CD4-positive, alpha-beta memory T cell (primary cell): ENCODE data around the gene S100A11. TPM values are rescaled to one million over a fixed set of nuclear protein-coding genes. Genes with fewer than 3 reads are reported as not detected.

Experiments
- CTCF ChIA-PET: fragments of 350-600 bp; sonication (Branson Sonifier 250); formaldehyde crosslinking; loops from one replicate; lab custom pipeline; 2021; ENCODE audit warnings: inconsistent platforms; ENCODE audit not compliant: partially characterized antibody; lab: Charles Lee
- POLR2A ChIA-PET: fragments of 350-600 bp; sonication (Branson Sonifier 250); formaldehyde crosslinking; loops from one replicate; lab custom pipeline; 2021; ENCODE audit not compliant: partially characterized antibody; lab: Charles Lee
- DNase-seq, 5 donors: peaks; one replicate each; pipeline versions ENCODE4 v3.0.0 to v3.0.0-alpha.2; 2020 to 2022; ENCODE audit warnings: mixed read lengths in 1 of 5
- H3K27ac ChIP-seq: one replicate; pipeline ENCODE4 v1.7.0; 2013; ENCODE audit warnings: low read depth, low read length
- H3K27me3 ChIP-seq: 2 replicates; pipeline ENCODE4 v1.7.0; 2013; ENCODE audit warnings: mild to moderate bottlenecking, low read length, moderate library complexity; ENCODE audit not compliant: insufficient read depth
- H3K36me3 ChIP-seq: 2 replicates; pipeline ENCODE4 v1.7.0; 2013; ENCODE audit warnings: mild to moderate bottlenecking, low read length, moderate library complexity; ENCODE audit not compliant: insufficient read depth
- H3K4me1 ChIP-seq: 2 replicates; pipeline ENCODE4 v1.7.0; 2013; ENCODE audit warnings: mild to moderate bottlenecking, low read length, moderate library complexity; ENCODE audit not compliant: insufficient read depth
- H3K4me3 ChIP-seq, 2 donors: one replicate each; pipeline ENCODE4 v1.7.0; 2013; ENCODE audit warnings: low read length in 2 of 2, mild to moderate bottlenecking in 1 of 2
- H3K9me3 ChIP-seq, 2 donors: one replicate each; pipeline ENCODE4 v1.7.0; 2013; ENCODE audit warnings: low read length in 2 of 2, control low read depth in 1 of 2; ENCODE audit not compliant: control insufficient read depth in 1 of 2
- H3K27ac Mint-ChIP-seq, 7 donors: one replicate each; pipeline ENCODE4 v1.8.0; 2020 to 2021; ENCODE audit warnings: mixed read lengths in 7 of 7, mild to moderate bottlenecking in 6 of 7, inconsistent platforms in 3 of 7, moderate library complexity in 3 of 7
- H3K27me3 Mint-ChIP-seq, 2 donors: one replicate each; pipeline ENCODE4 v1.8.0; 2020 to 2021; ENCODE audit warnings: mixed read lengths in 2 of 2
- H3K36me3 Mint-ChIP-seq, 2 donors: one replicate each; pipeline ENCODE4 v1.8.0; 2020 to 2021; ENCODE audit warnings: mixed read lengths in 2 of 2, inconsistent platforms in 1 of 2, mild to moderate bottlenecking in 1 of 2
- H3K4me1 Mint-ChIP-seq, 4 donors: one replicate each; pipeline ENCODE4 v1.8.0; 2020 to 2021; ENCODE audit warnings: mixed read lengths in 4 of 4, mild to moderate bottlenecking in 1 of 4
- H3K4me3 Mint-ChIP-seq, 8 donors: one replicate each; pipeline ENCODE4 v1.8.0; 2020 to 2021; ENCODE audit warnings: mixed read lengths in 8 of 8, mild to moderate bottlenecking in 7 of 8, moderate library complexity in 6 of 8, inconsistent platforms in 3 of 8
- H3K9me3 Mint-ChIP-seq, 8 donors: one replicate each; pipeline ENCODE4 v1.8.0; 2020 to 2021; ENCODE audit warnings: mixed read lengths in 8 of 8, mild to moderate bottlenecking in 5 of 8, inconsistent platforms in 3 of 8, moderate library complexity in 1 of 8
- intact Hi-C: fragments of 100-400 bp; cut with micrococcal nuclease; formaldehyde crosslinking; loops from one replicate; pipeline ENCODE4 v1.15.1; 2023
- polyA plus RNA-seq, 2 donors: library from polyadenylated mRNA; unstranded; fragments of 300-500 nt; fragmentation: Illumina TruSeq; gene quantifications; one replicate each; pipeline ENCODE4 v1.2.3, GENCODE V29; 2021
- total RNA-seq, 2 experiments: library from RNA; stranded (reverse); gene quantifications; one replicate each; pipeline ENCODE4 v1.2.3, GENCODE V29; 2021

The S100A11 gene
- total and polyA plus RNA-seq, 4 experiments from 2014 or later: 239 to 1,204 (median 429) TPM

DNA sequence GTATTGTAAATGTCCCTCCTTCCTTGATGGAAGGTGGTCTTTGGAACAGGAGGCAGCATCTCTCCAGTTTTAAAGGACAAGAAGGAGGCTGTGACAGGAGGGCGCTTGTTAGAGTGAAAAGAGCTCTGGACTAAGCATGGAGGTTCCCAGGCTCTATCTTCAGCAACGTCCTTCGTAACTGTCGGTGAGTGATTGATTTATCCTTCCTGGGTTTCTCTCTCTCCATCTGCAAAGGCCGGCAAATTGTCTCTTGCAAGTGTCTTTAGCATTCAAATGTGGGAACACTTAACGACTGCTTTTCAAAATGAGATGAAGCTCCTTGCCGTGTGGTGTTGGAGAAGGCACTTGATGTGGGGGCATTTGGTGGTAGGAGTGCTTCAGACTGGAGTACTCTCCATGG, 15.2 kb downstream of the S100A11 start:
- no peak overlapping the region for H3K27ac ChIP-seq
- intact Hi-C loops: no loop called here
- H3K36me3 ChIP-seq: no peaks in the 10 kb centered on the region
- Mint-ChIP-seq H3K9me3 (no peaks in the 10 kb centered on the region), H3K36me3 (no peaks in the 10 kb centered on the region), H3K4me1 (peaks cover 0 to 4% (median 3%) of the 10 kb centered on the region in 4 donors), H3K27me3 (peaks cover 1 to 2% of the 10 kb centered on the region in 2 donors), H3K27ac (peak overlapping the region in 1 of 7 donors; percentile 24), H3K4me3 (no peak overlapping the region)
- H3K4me3 ChIP-seq: no peak overlapping the region
- CTCF ChIA-PET: interaction anchor here (0.8 to 2.1 kb wide), 2 partner anchors 13 to 22 kb away, joined by 3 to 10 read pairs; no protein-coding TSS in a partner anchor
- DNase-seq: no peak
- H3K27me3 ChIP-seq: no peaks in the 10 kb centered on the region
- POLR2A ChIA-PET: interaction anchor here (1.4 kb wide), 1 partner anchor 14 kb away, joined by 3 read pairs; no protein-coding TSS in a partner anchor
- no peaks in the 10 kb centered on the region for H3K4me1 ChIP-seq
- no peaks in the 10 kb centered on the region for H3K9me3 ChIP-seq

DNA sequence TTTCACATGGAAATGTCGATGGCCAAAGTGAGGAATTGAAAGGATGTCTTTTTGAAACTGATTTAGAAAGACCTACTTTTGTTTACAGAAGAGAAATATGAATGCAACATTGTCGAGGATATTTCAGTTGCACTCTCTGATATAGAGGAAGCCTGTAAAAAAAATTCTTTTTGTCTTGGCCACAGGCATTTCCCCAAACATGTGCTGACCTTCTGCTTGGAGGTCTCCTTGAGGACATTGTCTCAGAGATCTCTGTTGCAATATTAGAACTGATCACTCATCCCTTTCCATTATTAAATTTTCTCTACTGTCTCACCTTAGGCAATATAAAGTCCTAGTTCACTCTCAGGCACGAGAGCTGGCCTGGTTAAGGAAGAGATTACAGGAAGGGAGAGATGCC, 16.0 kb downstream of the S100A11 start:
- Histone ChIP-seq H3K4me3 (no peak overlapping the region), H3K36me3 (no peaks in the 10 kb centered on the region), H3K4me1 (no peaks in the 10 kb centered on the region), H3K27ac (no peak overlapping the region), H3K9me3 (no peaks in the 10 kb centered on the region), H3K27me3 (no peaks in the 10 kb centered on the region)
- Mint-ChIP-seq H3K27me3 (peaks cover 2% of the 10 kb centered on the region in 2 donors), H3K36me3 (no peaks in the 10 kb centered on the region), H3K27ac (no peak overlapping the region), H3K9me3 (no peaks in the 10 kb centered on the region), H3K4me1 (peaks cover 0 to 2% (median 0%) of the 10 kb centered on the region in 4 donors), H3K4me3 (no peak overlapping the region)
- DNase-seq: no peak
- ChIA-PET CTCF (no interaction called here), POLR2A (interaction anchor here (1.4 kb wide), 1 partner anchor 15 kb away, joined by 3 read pairs; no protein-coding TSS in a partner anchor)
- intact Hi-C loops: no loop called here

DNA sequence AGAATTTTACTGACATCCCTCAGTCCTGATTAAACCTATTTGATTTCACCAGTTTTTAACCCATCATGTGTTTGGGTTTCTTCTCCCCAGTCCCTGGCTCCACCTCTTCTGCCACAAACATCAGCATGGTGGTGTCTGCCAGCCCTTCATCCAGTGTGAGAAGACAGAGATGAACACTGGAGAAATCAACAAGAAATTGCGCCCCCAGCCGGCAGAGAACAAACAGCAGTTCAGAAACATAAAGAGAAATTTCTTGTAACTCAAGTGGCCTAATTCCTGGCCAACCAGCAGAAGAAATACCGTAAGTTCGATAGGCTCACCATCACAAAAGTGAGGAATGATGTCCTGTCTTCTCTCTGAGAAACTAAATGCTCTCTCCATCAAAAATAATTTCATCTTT, 18.3 kb downstream of the S100A11 start:
- no peak for DNase-seq
- ChIA-PET CTCF (interaction anchor here (0.9 to 1.7 kb wide), 3 partner anchors 15 to 85 kb away, joined by 3 to 5 read pairs (median 3); no protein-coding TSS in a partner anchor), POLR2A (no interaction called here)

DNA sequence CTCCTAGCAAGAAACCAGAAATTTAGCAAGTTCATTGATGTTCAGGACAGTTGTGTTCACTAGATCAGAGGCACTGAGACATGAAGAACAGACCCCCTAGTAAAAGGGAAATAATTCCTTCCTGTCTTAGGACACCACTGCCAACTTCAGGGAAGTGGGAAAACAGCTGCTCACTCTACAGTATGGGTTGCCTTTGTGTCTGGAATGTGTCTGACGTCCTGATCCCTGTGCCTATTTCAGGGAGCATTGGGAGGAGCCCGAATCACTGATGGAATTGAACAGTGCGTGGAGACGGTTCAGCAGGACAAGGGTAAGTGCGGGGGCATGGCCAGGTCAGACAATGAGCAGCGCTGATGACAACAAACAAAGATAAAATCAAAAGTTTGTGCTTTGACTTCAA, 21.0 kb downstream of the S100A11 start:
- H3K4me1 ChIP-seq: no peaks in the 10 kb centered on the region
- H3K9me3 ChIP-seq: no peaks in the 10 kb centered on the region
- no peaks in the 10 kb centered on the region for H3K9me3 Mint-ChIP-seq
- H3K36me3 ChIP-seq: no peaks in the 10 kb centered on the region
- no peaks in the 10 kb centered on the region for H3K27me3 ChIP-seq
- H3K4me3 ChIP-seq: no peak overlapping the region
- peaks cover 2 to 3% of the 10 kb centered on the region in 2 donors for H3K27me3 Mint-ChIP-seq
- H3K27ac ChIP-seq: no peak overlapping the region
- intact Hi-C loops: no loop called here
- H3K4me3 Mint-ChIP-seq: no peak overlapping the region
- DNase-seq: no peak
- peaks cover 0 to 5% (median 2%) of the 10 kb centered on the region in 4 donors for H3K4me1 Mint-ChIP-seq
- H3K27ac Mint-ChIP-seq: no peak overlapping the region
- H3K36me3 Mint-ChIP-seq: no peaks in the 10 kb centered on the region
- ChIA-PET POLR2A (no interaction called here), CTCF (interaction anchor here (1.0 to 9.4 kb wide), 5 partner anchors 15 to 82 kb away, joined by 3 to 92 read pairs (median 4); no protein-coding TSS in a partner anchor)

More for the DNA sequence above, 18.3 kb downstream of the S100A11 start:
- H3K27me3 ChIP-seq: no peaks in the 10 kb centered on the region
- no peaks in the 10 kb centered on the region for H3K9me3 ChIP-seq
- no peaks in the 10 kb centered on the region for H3K36me3 ChIP-seq
- Mint-ChIP-seq H3K36me3 (no peaks in the 10 kb centered on the region), H3K9me3 (no peaks in the 10 kb centered on the region), H3K27me3 (peaks cover under 1 to 3% of the 10 kb centered on the region in 2 donors), H3K4me3 (no peak overlapping the region), H3K4me1 (peaks cover 0 to 5% (median 3%) of the 10 kb centered on the region in 4 donors), H3K27ac (no peak overlapping the region)
- intact Hi-C loops: no loop called here
- no peak overlapping the region for H3K4me3 ChIP-seq
- no peak overlapping the region for H3K27ac ChIP-seq
- no peaks in the 10 kb centered on the region for H3K4me1 ChIP-seq

DNA sequence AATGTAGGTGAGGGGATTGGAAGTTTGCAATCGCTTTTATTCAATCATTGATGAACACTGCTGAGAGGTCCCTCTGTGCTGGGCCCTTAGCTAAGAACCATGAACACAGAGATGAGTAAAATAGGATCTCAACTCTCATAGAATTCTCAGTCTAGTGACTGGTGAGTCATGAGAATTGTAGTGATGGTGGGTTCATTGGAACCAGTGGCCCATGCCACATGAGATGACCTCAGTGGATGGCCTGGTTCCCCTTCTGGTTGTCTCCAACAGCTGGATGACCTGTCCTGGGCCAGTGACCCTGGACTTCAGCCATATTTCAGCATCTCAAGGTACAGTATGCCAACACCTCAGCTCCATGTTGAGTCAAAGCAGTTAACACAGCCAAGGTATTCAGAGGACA, 21.9 kb downstream of the S100A11 start:
- no peak for DNase-seq
- H3K9me3 ChIP-seq: no peaks in the 10 kb centered on the region
- intact Hi-C loops: no loop called here
- H3K4me3 ChIP-seq: no peak overlapping the region
- ChIA-PET CTCF (interaction anchor here (1.1 to 9.4 kb wide), 7 partner anchors 14 to 81 kb away, joined by 3 to 92 read pairs (median 4); no protein-coding TSS in a partner anchor), POLR2A (interaction anchor here (2.3 kb wide), 1 partner anchor 21 kb away, joined by 7 read pairs; the partner anchor contains the start of gene S100A11)
- H3K36me3 ChIP-seq: no peaks in the 10 kb centered on the region
- Mint-ChIP-seq H3K9me3 (no peaks in the 10 kb centered on the region), H3K36me3 (no peaks in the 10 kb centered on the region), H3K4me3 (no peak overlapping the region), H3K27ac (no peak overlapping the region), H3K27me3 (peaks cover 2 to 3% of the 10 kb centered on the region in 2 donors), H3K4me1 (peaks cover 0 to 5% (median 2%) of the 10 kb centered on the region in 4 donors)
- no peaks in the 10 kb centered on the region for H3K4me1 ChIP-seq
- no peaks in the 10 kb centered on the region for H3K27me3 ChIP-seq
- H3K27ac ChIP-seq: no peak overlapping the region

DNA sequence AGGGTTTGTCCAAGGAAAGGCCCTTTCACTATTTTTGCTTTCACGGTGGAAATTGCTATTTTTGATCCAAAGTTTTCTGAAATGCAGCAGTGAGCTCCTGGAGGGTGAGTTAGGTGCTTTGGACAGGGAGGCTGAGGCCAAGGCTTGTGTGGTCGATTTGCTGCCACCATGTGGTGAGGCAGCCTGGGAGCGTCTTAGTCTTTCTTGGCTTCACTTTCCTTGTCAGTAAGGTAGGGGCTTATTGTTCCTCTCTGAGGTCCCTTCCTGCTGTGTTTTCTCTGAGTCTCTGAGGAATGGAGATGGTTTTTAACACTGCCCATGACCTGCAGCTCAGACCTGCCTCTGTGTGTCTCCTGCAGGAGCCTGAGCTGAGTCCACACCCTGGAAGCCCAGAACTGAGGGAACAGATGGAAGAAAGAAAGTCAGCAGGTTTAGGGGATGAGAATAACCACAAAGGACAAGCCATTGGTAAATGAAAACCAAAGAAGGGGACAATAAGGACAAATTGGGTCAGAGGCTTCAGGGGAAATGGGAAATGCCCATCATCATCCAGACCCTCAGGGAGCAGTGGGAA, 23.1 kb downstream of the S100A11 start:
- Mint-ChIP-seq H3K9me3 (no peaks in the 10 kb centered on the region), H3K36me3 (no peaks in the 10 kb centered on the region), H3K4me3 (no peak overlapping the region), H3K27me3 (peaks cover 2 to 3% of the 10 kb centered on the region in 2 donors), H3K4me1 (peaks cover 0 to 5% (median 2%) of the 10 kb centered on the region in 4 donors), H3K27ac (no peak overlapping the region)
- Histone ChIP-seq H3K4me3 (no peak overlapping the region), H3K36me3 (no peaks in the 10 kb centered on the region), H3K9me3 (no peaks in the 10 kb centered on the region), H3K4me1 (no peaks in the 10 kb centered on the region), H3K27ac (no peak overlapping the region), H3K27me3 (no peaks in the 10 kb centered on the region)
- DNase-seq: peak in 2 of 5 donors; percentile 31 to 33
- ChIA-PET CTCF (interaction anchor here (0.6 to 9.4 kb wide), 14 partner anchors 13 to 125 kb away, joined by 3 to 92 read pairs (median 3); no protein-coding TSS in a partner anchor), POLR2A (interaction anchor here (2.3 kb wide), 1 partner anchor 22 kb away, joined by 7 read pairs; the partner anchor contains the start of gene S100A11)
- intact Hi-C loops: no loop called here

DNA sequence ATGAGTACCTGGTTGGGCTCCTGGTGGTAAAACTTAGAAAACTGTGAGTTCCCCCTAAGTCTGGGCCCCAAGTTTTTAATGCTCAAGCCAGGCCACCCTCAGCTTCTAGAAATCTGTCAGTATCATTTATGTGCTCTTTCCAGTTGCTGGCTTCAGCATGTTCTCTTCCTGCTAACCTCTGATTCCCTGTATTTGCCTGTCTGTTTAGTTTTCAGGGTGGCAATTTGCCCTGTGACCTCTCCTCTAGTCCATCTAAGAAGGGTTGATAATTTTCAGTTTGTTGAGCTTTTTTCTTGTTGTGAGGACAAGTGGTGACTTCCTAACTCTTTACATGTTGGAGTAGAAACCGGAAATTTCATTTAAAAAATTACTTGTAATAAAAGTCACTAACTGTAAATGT, 27.1 kb downstream of the S100A11 start:
- Mint-ChIP-seq H3K27ac (no peak overlapping the region), H3K27me3 (peaks cover 0 to 2% of the 10 kb centered on the region in 2 donors), H3K9me3 (no peaks in the 10 kb centered on the region), H3K36me3 (no peaks in the 10 kb centered on the region), H3K4me3 (no peak overlapping the region), H3K4me1 (peaks cover 0 to 5% (median 2%) of the 10 kb centered on the region in 4 donors)
- CTCF ChIA-PET: interaction anchor here (9.4 kb wide), 1 partner anchor 9 kb away, joined by 92 read pairs; no protein-coding TSS in a partner anchor
- POLR2A ChIA-PET: no interaction called here
- no peaks in the 10 kb centered on the region for H3K27me3 ChIP-seq
- no peak overlapping the region for H3K4me3 ChIP-seq
- H3K9me3 ChIP-seq: no peaks in the 10 kb centered on the region
- H3K36me3 ChIP-seq: no peaks in the 10 kb centered on the region
- H3K4me1 ChIP-seq: no peaks in the 10 kb centered on the region
- H3K27ac ChIP-seq: no peak overlapping the region
- intact Hi-C loops: no loop called here
- no peak for DNase-seq
